ENCODE measurements around the gene FBXL15. TPM values are rescaled to one million over a fixed set of nuclear protein-coding genes. Genes with fewer than 3 reads are reported as not detected.

Gene FBXL15
- total RNA-seq, 2 donors from 2014 or later = 22.2 to 36.3 TPM

- peak overlapping the region; percentile 62 to 73 for H3K4me3 ChIP-seq
- H3K9me3 ChIP-seq = no peaks in the 10 kb centered on the region
- DNase-seq (ENCODE audit: low spot score) = no peak
- TF ChIP-seq CTCF (IDR thresholded peaks at IDR 0.05) (no peak), POLR2A (IDR thresholded peaks at IDR 0.05) (no peak), POLR2AphosphoS5 (IDR thresholded peaks at IDR 0.05) (no peak)
- intact Hi-C loops (cut with DNase I) = loop anchor here (2.0 kb wide), 1 partner anchor 27 kb away; the partner anchor contains the start of gene NFKB2
- H3K27me3 ChIP-seq (replicated peaks; ENCODE audit: insufficient read depth) = no peaks in the 10 kb centered on the region
- peaks cover 26% of the 10 kb centered on the region for H3K4me1 ChIP-seq (replicated peaks)
- peaks cover 0 to 8% of the 10 kb centered on the region in 2 donors for H3K36me3 ChIP-seq
- H3K27ac ChIP-seq = peak overlapping the region; percentile 83 to 86
- 2% methylated on average over 26 of the region's 62 CpGs for whole genome bisulfite sequencing
These were observed 1.3 kb downstream of the FBXL15 start for GRCh38 chr10:102421757-102422512.

DNA sequence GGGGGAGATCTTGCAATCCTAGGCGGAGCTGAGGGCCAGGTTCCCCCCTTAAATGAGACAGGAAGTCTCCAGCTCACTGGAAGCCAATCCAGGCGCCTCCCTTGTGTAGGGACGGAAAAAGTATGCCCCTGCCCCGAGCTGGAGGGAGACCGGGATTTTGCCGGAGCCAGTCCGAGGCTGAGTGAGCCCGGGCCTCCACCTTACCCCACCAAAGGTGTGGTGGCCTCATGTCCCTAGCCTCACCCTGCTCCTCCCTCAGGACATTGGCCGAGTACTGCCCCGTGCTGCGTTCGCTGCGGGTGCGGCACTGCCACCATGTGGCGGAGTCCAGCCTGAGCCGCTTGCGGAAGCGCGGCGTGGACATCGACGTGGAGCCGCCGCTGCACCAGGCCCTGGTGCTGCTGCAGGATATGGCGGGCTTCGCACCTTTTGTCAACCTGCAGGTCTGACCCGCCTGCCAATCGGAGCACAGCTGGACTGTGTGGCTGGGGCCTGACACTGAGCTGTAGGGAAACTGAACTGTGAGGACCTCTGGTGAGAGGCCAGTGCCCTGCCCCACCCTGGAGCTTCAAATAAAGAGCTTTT is 2.0 kb downstream of the FBXL15 start:
- peak overlapping the region; percentile 62 to 73 for H3K4me3 ChIP-seq
- peaks cover 0 to 8% of the 10 kb centered on the region in 2 donors for H3K36me3 ChIP-seq
- H3K9me3 ChIP-seq = no peaks in the 10 kb centered on the region
- 0% methylated on average over 11 of the region's 28 CpGs for WGBS
- TF ChIP-seq POLR2A (IDR thresholded peaks at IDR 0.05) (no peak), POLR2AphosphoS5 (IDR thresholded peaks at IDR 0.05) (peak; percentile 78), CTCF (IDR thresholded peaks at IDR 0.05) (peak; percentile 60 to 88 (median 72))
- DNase-seq (ENCODE audit: low spot score) = peak; percentile 71
- peak overlapping the region; percentile 83 to 86 for H3K27ac ChIP-seq
- H3K27me3 ChIP-seq (replicated peaks; ENCODE audit: insufficient read depth) = no peaks in the 10 kb centered on the region
- H3K4me1 ChIP-seq (replicated peaks) = peaks cover 26% of the 10 kb centered on the region
- intact Hi-C loops (cut with DNase I) = no loop called here

- no peak for DNase-seq (ENCODE audit: low spot score)
- intact Hi-C loops (cut with DNase I) = no loop called here
- peaks cover 0 to 8% of the 10 kb centered on the region in 2 donors for H3K36me3 ChIP-seq
- no peaks in the 10 kb centered on the region for H3K27me3 ChIP-seq (replicated peaks; ENCODE audit: insufficient read depth)
- H3K9me3 ChIP-seq = no peaks in the 10 kb centered on the region
- no peak for TF ChIP-seq CTCF (IDR thresholded peaks at IDR 0.05)
- no peak for TF ChIP-seq POLR2A (IDR thresholded peaks at IDR 0.05)
- H3K27ac ChIP-seq = no peak overlapping the region
- H3K4me3 ChIP-seq = no peak overlapping the region
- peaks cover 26% of the 10 kb centered on the region for H3K4me1 ChIP-seq (replicated peaks)
- 84% methylated on average over 13 of the region's 13 CpGs for WGBS
These were observed 2.8 kb downstream of the FBXL15 start for GRCh38 chr10:102423372-102423968.

- no peaks in the 10 kb centered on the region for H3K9me3 ChIP-seq
- intact Hi-C loops (cut with DNase I) = no loop called here
- H3K36me3 ChIP-seq = peaks cover 0 to 8% of the 10 kb centered on the region in 2 donors
- H3K27ac ChIP-seq = no peak overlapping the region
- DNase-seq (ENCODE audit: low spot score) = no peak
- peaks cover 25% of the 10 kb centered on the region for H3K4me1 ChIP-seq (replicated peaks)
- TF ChIP-seq POLR2AphosphoS5 (IDR thresholded peaks at IDR 0.05) (no peak), POLR2A (IDR thresholded peaks at IDR 0.05) (no peak), CTCF (IDR thresholded peaks at IDR 0.05) (no peak)
- WGBS = 77% methylated on average over 9 of the region's 9 CpGs
- H3K4me3 ChIP-seq = no peak overlapping the region
- H3K27me3 ChIP-seq (replicated peaks; ENCODE audit: insufficient read depth) = no peaks in the 10 kb centered on the region
These were observed 3.5 kb downstream of the FBXL15 start for GRCh38 chr10:102424145-102424544.
